CD4-positive, alpha-beta T cell treated with Interleukin-2 at 100 ng/mL for 4 hours (primary cell): ENCODE results near the gene KDM2B.

Source experiments
- DNase-seq: peaks from one replicate; pipeline ENCODE4 v3.0.0-alpha.2; 2020; ENCODE audit warnings: low spot score

KDM2B gene

GRCh38 chr12:121529184-121529583, 51.6 kb downstream of the KDM2B start:
- DNase-seq, result no peak

GRCh38 chr12:121525411-121525810, 55.4 kb downstream of the KDM2B start:
- DNase-seq, result no peak

- no peak for DNase-seq
Observed at GRCh38 chr12:121524196-121524916, 56.5 kb downstream of the KDM2B start.

GRCh38 chr12:121523741-121524140, 57.1 kb downstream of the KDM2B start:
- DNase-seq, result no peak

- no peak for DNase-seq
Observed at GRCh38 chr12:121522971-121523370, 57.9 kb downstream of the KDM2B start.

GRCh38 chr12:121520586-121521086, 60.2 kb downstream of the KDM2B start:
- no peak for DNase-seq

- DNase-seq, result no peak
Observed at GRCh38 chr12:121520119-121520518, 60.7 kb downstream of the KDM2B start.

GRCh38 chr12:121519227-121519626, 61.6 kb downstream of the KDM2B start:
- DNase-seq, result no peak

- DNase-seq, result no peak
Observed at GRCh38 chr12:121518656-121519055, 62.2 kb downstream of the KDM2B start.

GRCh38 chr12:121516437-121517011, 64.3 kb downstream of the KDM2B start:
- no peak for DNase-seq

GRCh38 chr12:121515615-121516014, 65.2 kb downstream of the KDM2B start:
- DNase-seq, result no peak

- no peak for DNase-seq
Observed at GRCh38 chr12:121514184-121514742, 66.6 kb downstream of the KDM2B start.

GRCh38 chr12:121513464-121514183, 67.2 kb downstream of the KDM2B start:
- no peak for DNase-seq

GRCh38 chr12:121512561-121512960, 68.3 kb downstream of the KDM2B start:
- no peak for DNase-seq

- no peak for DNase-seq
Observed at GRCh38 chr12:121511916-121512315, 68.9 kb downstream of the KDM2B start.

- no peak for DNase-seq
Observed at GRCh38 chr12:121509339-121509738, 71.5 kb downstream of the KDM2B start.

GRCh38 chr12:121508533-121508932, 72.3 kb downstream of the KDM2B start:
- DNase-seq, result no peak

- DNase-seq, result no peak
Observed at GRCh38 chr12:121507984-121508383, 72.8 kb downstream of the KDM2B start.

GRCh38 chr12:121507245-121507644, 73.6 kb downstream of the KDM2B start:
- no peak for DNase-seq

GRCh38 chr12:121505513-121505912, 75.3 kb downstream of the KDM2B start:
- no peak for DNase-seq

GRCh38 chr12:121504505-121504904, 76.3 kb downstream of the KDM2B start:
- DNase-seq, result no peak

- DNase-seq, result no peak
Observed at GRCh38 chr12:121503395-121503794, 77.4 kb downstream of the KDM2B start.

GRCh38 chr12:121501946-121502345, 78.9 kb downstream of the KDM2B start:
- no peak for DNase-seq
